ENCODE data around the gene CEBPE. TPM values are rescaled to one million over a fixed set of nuclear protein-coding genes. Genes with fewer than 3 reads are reported as not detected.

CEBPE gene
- total RNA-seq, 1 donor from 2014 or later, result not detected

- Histone ChIP-seq H3K4me1 (peaks cover 67% of the 10 kb centered on the region), H3K36me3 (no peaks in the 10 kb centered on the region), H3K4me3 (no peak overlapping the region), H3K27ac (replicated peaks) (peak overlapping the region; percentile 9), H3K27me3 (ENCODE audit: low read depth) (no peaks in the 10 kb centered on the region), H3K9me3 (replicated peaks) (no peaks in the 10 kb centered on the region)
- intact Hi-C loops (cut with micrococcal nuclease), result no loop called here
- DNase-seq, result no peak
- TF ChIP-seq CTCF (IDR thresholded peaks at IDR 0.05; ENCODE audit: borderline replicate concordance), result no peak
Observed at GRCh38 chr14:23148591-23149249, 29.7 kb upstream of the CEBPE start.

- H3K4me3 ChIP-seq, result no peak overlapping the region
- intact Hi-C loops (cut with micrococcal nuclease), result no loop called here
- H3K27me3 ChIP-seq (ENCODE audit: low read depth), result no peaks in the 10 kb centered on the region
- H3K4me1 ChIP-seq, result peaks cover 67% of the 10 kb centered on the region
- DNase-seq, result no peak
- H3K9me3 ChIP-seq (replicated peaks), result no peaks in the 10 kb centered on the region
- TF ChIP-seq CTCF (IDR thresholded peaks at IDR 0.05; ENCODE audit: borderline replicate concordance), result no peak
- peak overlapping the region; percentile 9 for H3K27ac ChIP-seq (replicated peaks)
- H3K36me3 ChIP-seq, result no peaks in the 10 kb centered on the region
Observed at GRCh38 chr14:23147676-23148075, 28.6 kb upstream of the CEBPE start.

GRCh38 chr14:23146980-23147379, 27.9 kb upstream of the CEBPE start:
- peaks cover 63% of the 10 kb centered on the region for H3K4me1 ChIP-seq
- intact Hi-C loops (cut with micrococcal nuclease), result no loop called here

GRCh38 chr14:23146351-23146910, 27.4 kb upstream of the CEBPE start:
- TF ChIP-seq CTCF (IDR thresholded peaks at IDR 0.05; ENCODE audit: borderline replicate concordance), result no peak
- H3K9me3 ChIP-seq (replicated peaks), result no peaks in the 10 kb centered on the region
- peak overlapping the region; percentile 68 for H3K27ac ChIP-seq (replicated peaks)
- no peaks in the 10 kb centered on the region for H3K36me3 ChIP-seq
- DNase-seq, result no peak
- H3K4me1 ChIP-seq, result peaks cover 62% of the 10 kb centered on the region
- H3K27me3 ChIP-seq (ENCODE audit: low read depth), result no peaks in the 10 kb centered on the region
- H3K4me3 ChIP-seq, result no peak overlapping the region
- intact Hi-C loops (cut with micrococcal nuclease), result no loop called here

More at GRCh38 chr14:23146980-23147379, 27.9 kb upstream of the CEBPE start:
- H3K36me3 ChIP-seq, result no peaks in the 10 kb centered on the region
- H3K27me3 ChIP-seq (ENCODE audit: low read depth), result no peaks in the 10 kb centered on the region
- TF ChIP-seq CTCF (IDR thresholded peaks at IDR 0.05; ENCODE audit: borderline replicate concordance), result no peak
- H3K9me3 ChIP-seq (replicated peaks), result no peaks in the 10 kb centered on the region
- no peak for DNase-seq
- no peak overlapping the region for H3K4me3 ChIP-seq
- H3K27ac ChIP-seq (replicated peaks), result no peak overlapping the region

GRCh38 chr14:23145794-23146350, 26.8 kb upstream of the CEBPE start:
- no peaks in the 10 kb centered on the region for H3K36me3 ChIP-seq
- H3K9me3 ChIP-seq (replicated peaks), result no peaks in the 10 kb centered on the region
- H3K4me3 ChIP-seq, result no peak overlapping the region
- no peaks in the 10 kb centered on the region for H3K27me3 ChIP-seq (ENCODE audit: low read depth)
- H3K27ac ChIP-seq (replicated peaks), result peak overlapping the region; percentile 68
- TF ChIP-seq CTCF (IDR thresholded peaks at IDR 0.05; ENCODE audit: borderline replicate concordance), result no peak
- intact Hi-C loops (cut with micrococcal nuclease), result no loop called here
- DNase-seq, result no peak
- peaks cover 57% of the 10 kb centered on the region for H3K4me1 ChIP-seq
